Hypothalamus (tissue), 51 donors: ENCODE data around the gene MSI2.

Source experiments
- DNase-seq, 51 donors: peaks; one replicate each; lab custom pipeline; 2025; lab: John Stamatoyannopoulos, UW

Gene MSI2

GRCh38 chr17:57363580-57363979 lies 107.3 kb downstream of the MSI2 start:
- DNase-seq = no peak

GRCh38 chr17:57363998-57364643 lies 107.8 kb downstream of the MSI2 start:
- no peak for DNase-seq

GRCh38 chr17:57365420-57365819 lies 109.1 kb downstream of the MSI2 start:
- no peak for DNase-seq

DNA sequence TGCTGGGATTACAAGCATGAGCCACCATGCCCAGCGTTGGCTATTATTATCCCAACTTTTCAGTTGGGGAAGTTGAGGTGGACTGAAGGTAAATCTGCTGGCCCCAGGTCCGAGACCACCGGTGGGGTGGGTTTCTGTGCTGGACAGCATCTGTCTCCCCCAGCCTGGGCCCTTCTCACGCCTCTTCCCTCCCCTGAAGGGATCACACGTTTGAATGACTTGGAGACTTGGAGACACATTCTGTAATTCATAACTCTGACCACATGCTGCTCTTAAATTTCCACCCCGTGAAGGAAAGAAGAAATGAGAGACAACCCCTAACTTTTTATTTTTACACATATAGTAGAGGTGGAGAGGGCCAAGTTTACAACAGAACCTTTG lies 109.8 kb downstream of the MSI2 start:
- DNase-seq = no peak

- DNase-seq = no peak
These were observed 110.4 kb downstream of the MSI2 start for GRCh38 chr17:57366558-57367351.

DNA sequence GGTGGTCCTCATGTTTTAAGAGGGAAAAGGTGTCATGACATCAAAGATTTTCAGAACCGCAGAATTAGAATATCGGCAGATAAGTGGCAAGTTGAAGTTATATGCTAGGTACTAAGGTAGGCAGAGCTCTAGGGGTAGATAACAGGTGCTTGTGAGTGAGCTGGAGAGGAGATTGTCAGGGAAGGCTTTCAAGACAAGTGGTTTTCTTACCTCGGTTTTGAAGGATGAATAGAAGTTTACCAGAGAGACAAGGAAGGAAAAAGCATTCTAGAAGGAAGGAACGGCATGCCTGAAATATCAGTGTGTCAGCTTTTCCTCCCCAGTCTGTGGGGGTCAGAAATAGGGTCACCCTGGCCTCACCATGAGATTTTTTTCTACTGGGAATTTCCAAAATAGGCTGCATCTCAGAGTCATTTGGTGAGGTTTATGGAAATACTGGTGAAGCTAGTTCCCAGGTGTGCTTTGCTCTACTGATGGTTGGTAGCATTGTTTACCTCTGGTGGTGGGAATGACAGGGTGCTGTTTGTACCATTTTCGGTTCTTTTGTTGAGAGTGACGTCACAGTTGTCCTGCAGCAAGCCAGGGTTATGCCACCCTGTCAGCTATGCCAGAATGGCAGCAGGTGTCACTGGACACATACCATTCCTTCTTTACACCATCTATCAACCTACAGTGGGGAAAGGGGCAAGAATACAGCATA lies 112.5 kb downstream of the MSI2 start:
- no peak for DNase-seq

DNA sequence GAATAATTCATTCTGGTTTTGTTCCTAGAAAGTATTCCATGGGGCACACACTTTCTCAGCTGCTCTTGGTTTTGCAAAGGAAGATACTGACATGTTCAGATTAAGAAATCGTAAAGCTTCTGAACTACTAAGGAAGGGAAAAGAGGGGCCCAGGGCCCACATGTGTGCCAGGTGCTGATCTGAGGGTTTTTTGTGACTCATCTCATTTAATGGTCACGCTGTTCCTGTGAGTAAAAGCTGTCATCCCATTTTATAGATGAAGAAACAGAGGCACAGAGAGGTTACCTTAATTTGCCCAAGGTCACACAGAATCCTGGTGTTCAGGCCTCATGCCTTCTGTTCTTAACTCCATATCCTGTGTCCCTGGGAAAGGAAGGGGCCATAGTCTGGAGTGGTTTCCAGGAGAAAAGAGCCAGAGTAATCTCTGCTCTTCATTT lies 113.2 kb downstream of the MSI2 start:
- DNase-seq = no peak

GRCh38 chr17:57370037-57370581 lies 113.8 kb downstream of the MSI2 start:
- DNase-seq = no peak

GRCh38 chr17:57370619-57371018 lies 114.3 kb downstream of the MSI2 start:
- DNase-seq = no peak

DNA sequence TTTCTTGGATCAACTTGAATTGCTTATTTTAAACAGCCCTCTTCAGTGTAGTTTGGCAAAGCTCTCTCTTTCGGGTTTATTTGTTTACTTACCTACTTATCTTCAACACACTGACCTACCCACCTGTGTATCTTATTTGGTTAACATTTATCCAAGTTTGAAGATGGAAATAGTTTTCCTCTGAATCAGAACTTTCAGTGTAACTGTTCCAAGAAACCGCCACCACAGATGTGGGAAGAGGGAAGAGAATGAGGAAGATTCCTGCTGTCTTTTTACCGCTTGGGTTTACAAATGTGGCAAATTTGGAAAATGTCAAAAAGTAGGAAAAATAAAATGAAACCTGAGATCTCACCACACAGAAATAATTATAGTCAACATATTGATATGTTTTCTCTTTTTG lies 115.8 kb downstream of the MSI2 start:
- no peak for DNase-seq

GRCh38 chr17:57373048-57373447 lies 116.7 kb downstream of the MSI2 start:
- no peak for DNase-seq

- DNase-seq = no peak
These were observed 117.4 kb downstream of the MSI2 start for GRCh38 chr17:57373756-57374155.

DNA sequence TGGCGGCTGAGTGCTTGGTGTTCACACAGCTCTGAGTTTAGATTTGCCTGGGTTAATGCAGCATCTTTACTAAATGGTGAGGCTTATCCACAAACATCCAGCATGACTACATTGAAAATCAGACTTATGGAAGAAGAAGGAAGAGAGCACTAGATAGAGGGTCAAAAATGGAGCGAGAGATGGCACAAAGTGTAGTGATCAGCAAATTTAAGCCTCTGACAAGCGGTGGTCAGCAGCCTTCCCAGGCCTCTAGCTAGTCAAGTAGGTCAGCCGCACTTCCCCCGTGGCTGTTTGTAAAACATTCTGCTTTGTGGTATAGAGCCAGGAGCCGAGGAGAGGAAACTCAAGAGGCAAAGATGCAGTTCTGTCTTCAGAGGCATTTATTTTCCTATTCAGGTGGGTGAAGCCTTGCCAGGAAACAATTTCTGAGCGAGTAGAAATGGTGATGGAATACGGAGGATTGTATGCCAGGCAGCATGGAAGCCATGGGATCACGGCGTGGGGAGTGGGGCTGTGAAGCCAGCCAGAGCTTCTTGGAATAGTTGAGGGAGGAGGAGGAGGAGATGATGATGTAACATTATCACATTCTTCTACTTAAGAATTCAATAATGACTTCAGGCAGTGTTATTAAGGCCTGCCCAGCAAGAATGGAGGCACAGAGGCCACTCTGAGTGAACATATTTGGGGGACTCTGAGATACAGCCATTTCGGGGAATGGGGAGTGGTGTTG lies 118.9 kb downstream of the MSI2 start:
- no peak for DNase-seq

DNA sequence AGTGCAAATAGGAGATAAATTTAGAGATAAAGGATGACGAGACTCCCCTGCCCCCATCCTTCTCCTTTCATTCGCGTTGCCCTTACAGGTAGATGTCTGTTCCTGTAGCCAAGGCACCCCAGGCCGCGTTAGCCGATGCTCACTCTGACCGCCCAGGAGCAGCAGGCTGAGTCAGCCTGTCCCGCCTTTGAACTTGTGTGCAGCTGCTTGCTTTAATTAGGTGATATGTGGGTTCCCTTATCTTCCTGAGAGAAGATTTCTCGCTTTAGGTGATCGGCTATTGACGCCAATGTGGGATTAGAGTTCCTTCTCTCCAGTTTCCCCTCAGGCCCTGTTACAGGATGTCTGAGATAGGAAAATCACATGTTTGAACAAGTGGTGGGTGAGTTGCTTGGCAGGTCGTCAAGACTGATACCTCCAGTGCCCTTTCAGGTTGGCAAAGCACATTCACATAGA lies 119.5 kb downstream of the MSI2 start:
- DNase-seq = no peak

DNA sequence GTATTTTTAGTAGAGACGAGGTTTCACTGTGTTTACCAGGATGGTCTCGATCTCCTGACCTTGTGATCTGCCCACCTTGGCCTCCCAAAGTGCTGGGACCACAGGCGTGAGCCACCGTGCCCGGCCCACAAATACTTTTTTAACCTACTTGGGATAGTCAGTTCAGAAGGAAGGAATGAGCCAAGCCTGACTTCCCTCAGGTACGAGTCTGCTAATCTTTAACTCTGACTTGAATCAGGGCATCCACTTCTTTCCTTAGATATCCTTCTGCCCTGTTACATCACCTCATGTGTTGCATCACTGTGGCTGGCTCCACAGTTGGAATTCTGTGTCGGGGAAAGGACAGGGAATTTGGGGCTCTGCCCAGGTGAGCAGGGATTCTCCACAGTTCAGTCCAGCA lies 120.8 kb downstream of the MSI2 start:
- DNase-seq = no peak

DNA sequence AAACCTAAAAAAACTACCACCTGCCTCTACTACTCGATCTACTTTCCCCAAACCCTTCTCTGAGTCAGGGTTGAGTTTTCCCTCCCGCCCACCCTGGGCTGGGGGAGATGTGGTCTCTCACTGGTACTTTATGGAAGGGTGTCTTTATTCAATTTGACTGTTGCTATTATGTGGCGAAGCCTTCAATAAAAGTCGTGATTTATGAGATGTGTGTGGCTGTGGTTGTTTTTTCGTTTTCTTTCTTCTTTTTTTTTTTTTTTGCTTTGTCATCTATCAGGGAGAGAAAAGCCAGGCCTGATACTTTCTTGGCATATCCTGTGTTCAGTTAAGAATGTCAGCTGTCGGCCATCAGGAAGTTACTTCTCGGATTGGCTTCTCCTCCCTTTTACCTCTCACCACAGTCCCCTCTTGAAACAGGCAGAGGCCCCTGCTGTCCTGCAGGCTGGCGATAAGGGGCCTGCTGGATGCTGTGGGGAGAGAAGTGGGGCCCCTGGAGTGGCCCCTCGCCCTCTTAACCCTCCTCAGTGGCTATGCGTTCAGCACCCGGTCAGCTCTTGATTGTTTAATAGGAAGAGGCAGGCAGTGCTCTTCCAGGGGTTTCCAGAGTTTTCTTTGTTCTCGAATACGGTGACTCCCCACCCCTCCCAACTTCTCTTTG lies 123.0 kb downstream of the MSI2 start:
- DNase-seq = no peak

- DNase-seq = no peak
These were observed 123.6 kb downstream of the MSI2 start for GRCh38 chr17:57379895-57380434.

DNA sequence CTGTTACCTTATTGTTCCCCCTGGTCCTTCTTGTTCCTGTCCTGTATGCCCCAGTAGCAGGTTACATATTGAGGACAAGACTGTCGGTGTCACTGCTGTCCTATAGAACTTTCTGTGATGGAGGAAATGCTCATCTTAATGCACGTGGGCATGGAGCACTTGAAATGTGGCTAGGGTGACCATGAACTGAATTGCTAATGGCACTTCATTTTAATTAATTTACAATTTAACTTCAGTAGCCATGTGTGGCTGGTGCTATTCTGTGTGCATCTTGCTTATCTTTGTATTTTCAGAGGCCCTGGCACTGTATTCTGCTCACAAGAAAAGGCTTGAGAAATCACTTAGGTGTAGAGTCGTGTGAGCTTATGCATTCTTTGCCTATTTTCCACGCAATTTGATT lies 125.2 kb downstream of the MSI2 start:
- no peak for DNase-seq

DNA sequence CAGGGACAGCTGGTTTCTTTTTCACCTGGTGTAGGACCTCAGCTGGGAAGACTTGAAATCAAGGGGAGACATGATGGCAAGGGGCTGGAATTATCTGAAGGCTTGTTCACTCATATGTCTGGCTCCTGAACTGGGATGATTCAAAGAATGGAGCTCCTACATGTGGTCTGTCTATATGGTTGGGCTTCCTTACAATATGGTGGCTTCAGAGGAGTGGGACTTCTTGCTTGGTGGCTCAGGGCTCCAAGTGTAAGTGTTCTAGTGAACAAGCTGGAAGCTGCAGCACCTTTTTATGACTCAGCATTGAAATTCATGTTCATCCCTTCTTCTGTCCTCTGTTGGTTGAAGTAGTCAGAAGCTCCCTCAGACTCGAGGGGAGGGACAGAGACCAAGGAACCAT lies 127.9 kb downstream of the MSI2 start:
- no peak for DNase-seq

- no peak for DNase-seq
These were observed 129.7 kb downstream of the MSI2 start for GRCh38 chr17:57385975-57386374.
